Middle frontal gyrus (tissue), 1 donor: Measurements from ENCODE around the gene MREG.
"Not testable (repeated sequence)": the region's sequence is repeated elsewhere in the genome, so short reads cannot be mapped to it uniquely, and the experiment has no call there.

Source experiments
- DNase-seq: peaks from one replicate; pipeline ENCODE4 v3.0.0-alpha.2; 2015; ENCODE audit warnings: low spot score; ENCODE audit errors: extremely low spot score

The MREG gene

DNA sequence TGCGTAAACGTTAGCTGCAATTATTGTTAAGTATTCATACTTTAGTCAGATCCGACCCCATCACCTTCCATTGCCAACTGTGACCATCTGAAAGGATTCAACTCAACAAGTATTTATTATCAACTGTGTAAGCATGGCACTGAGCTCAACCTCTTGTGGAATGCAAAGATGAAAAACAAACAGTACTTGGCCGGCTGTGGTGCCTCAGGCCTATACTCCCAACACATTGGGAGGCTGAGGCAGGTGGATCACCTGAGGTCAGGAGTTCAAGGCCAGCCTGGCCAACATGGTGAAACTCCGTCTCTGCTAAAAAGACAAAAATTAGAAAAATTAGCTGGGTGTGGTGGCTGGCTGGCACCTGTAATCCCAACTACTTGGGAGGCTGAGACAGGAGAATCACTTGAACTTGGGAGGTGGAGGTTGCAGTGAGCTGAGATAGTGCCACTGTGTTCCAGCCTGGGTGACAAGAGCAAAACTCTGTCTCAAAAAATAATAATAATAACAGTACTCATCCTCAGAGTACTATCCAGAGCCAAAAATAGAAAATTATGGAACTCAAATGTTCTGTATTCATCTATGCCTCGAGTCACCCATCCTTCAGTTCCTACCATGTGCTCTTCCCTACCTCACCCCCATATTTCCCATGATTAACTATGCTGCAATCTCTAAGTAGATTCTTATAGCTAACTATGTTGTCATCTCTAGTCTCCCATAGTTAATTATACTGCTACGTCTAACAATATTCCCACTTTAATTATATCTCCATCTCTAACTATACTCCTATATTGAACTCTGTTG lies 8.6 kb upstream of the MREG start:
- DNase-seq = no peak

- no peak for DNase-seq
Observed at GRCh38 chr2:216018709-216019108, 5.4 kb upstream of the MREG start.

DNA sequence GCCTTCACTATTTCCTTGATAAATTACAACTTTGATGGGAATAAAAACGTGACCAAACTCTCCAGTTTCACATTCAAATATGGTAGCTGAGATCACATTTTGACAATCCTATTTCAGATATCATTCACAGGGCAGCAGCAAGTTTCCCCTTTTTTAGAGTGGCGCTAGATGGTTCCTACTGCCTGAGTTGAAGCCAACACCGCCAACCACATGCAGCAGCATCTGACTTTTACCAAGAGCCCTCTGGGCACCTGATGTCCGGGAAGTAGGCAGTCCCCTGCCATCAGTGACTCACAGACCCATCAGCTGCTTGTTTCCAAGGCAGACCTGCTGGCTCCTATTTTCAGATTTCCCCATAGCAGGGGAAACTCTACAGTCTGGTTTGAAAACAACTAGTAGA lies 4.0 kb upstream of the MREG start:
- DNase-seq = no peak

GRCh38 chr2:216016581-216016980 lies 3.2 kb upstream of the MREG start:
- DNase-seq = no peak

GRCh38 chr2:216015722-216016464 lies 2.5 kb upstream of the MREG start:
- no peak for DNase-seq

- no peak for DNase-seq
Observed at GRCh38 chr2:216014986-216015385, 1.6 kb upstream of the MREG start.

DNA sequence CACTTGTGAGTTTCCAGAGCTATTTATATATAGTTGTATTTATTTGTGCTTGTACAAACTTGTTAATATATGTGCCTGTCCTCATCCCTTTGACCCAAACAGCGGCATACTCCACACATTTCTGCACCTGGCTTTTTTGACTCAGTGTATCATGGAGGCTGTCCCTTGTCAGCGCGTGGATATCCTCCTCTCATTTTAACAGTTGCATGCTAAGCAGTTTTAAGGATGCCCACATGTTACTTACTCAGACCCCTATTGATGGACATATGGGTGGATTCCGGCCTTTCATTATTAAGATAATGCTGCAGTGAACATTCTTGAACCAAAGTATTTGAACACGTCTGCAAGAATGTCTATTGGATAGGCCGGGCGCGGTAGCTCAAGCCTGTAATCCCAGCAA lies 655 bp upstream of the MREG start:
- DNase-seq = no peak

DNA sequence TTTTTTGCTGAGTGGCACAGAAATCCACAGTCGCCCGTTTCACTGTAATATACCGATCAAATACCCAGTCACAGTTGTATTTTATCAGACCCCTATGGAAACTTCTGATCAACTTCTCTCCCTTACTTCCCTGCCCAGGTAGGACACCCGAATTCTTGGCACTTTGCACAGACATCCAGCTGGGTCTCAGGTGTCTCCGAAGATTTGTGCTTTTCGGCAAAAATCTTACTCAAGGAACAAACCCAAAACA lies 596 bp downstream of the MREG start:
- no peak for DNase-seq

GRCh38 chr2:216012133-216012829 lies 1.1 kb downstream of the MREG start:
- DNase-seq = no peak

GRCh38 chr2:216009215-216009614 lies 4.1 kb downstream of the MREG start:
- DNase-seq = not testable (repeated sequence)

DNA sequence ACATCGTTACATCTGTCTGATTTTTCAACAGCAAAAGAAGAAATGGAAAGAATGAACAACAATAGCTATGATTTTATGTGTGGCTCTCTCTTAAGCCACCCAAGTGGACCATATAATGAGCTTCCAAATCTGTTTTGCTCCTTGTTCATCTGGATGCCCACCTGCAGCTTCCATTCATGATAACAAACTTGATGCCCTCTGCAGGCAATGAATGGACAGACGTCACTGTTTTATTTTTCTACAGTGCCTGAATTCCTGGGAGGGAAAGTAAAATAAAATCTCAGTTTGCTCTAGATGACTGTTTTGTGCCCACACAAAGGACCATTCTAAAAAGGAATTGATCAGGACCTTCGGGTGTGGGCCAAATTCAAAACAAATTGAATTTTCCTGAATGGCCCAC lies 5.0 kb downstream of the MREG start:
- no peak for DNase-seq

- DNase-seq = no peak
Observed at GRCh38 chr2:216006164-216006663, 7.1 kb downstream of the MREG start.

DNA sequence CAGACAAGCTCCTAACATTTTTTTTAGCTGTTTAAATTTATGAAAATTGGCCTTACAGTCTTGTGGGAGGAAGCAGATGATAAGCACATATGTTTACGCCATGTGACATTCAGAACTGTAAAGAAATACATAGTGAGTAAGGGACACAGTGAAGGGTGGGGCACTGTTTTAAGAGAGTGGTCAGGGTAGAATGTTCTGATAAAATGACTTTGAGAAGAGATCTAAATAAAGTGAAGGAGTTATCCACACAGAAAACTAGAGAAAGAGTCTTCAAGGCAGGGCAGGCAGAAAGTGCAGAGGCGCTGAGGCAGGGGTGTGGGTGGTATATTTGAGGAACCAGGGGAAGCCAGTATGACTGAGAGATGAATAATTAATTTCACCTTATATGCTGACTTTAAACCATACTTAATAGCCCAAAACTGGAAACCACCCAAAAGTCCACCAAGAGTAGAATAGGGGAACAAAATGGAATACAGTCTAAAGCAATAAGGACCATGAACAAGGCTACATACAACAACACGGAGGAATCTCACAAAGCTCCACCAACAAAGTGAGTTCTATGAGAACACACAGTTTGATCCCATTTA lies 8.6 kb downstream of the MREG start:
- no peak for DNase-seq

DNA sequence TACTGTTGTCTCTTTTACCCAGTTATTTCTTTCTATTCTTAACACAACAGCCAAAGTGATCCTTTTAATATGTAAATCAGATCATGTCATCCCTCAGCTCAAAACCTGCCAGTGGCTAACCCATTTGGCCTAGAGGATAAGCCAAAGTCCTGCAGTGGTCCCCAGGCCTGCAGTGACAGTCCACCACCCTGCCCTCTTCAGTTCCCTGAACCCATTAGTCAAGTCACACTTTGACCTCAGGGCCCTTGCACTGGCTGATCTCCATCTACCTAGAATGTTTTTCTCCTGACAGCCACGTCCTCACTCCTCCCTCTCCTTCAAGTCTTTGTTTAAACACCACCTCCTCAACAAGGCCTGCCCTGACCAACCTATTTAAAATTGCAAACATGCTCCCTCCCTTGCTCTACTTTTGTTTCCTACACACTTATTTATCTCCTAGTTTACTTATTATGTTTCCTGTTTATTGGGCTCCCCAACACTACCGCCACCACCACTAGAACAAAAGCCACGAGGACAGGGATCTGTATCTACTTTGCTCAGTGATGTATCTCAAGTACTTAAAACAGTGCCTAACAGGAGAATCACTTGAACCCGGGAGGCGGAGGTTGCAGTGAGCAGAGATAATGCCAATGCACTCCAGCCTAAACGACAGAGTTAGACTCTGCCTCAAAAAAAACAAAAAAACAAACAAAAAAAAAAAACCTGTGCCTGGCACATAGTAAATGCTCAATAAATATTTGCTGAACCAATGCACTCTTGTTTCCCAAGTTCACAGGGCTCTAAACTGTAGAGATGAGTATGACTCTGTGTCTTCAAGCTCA lies 9.3 kb downstream of the MREG start:
- DNase-seq = no peak

GRCh38 chr2:216002693-216003092 lies 10.7 kb downstream of the MREG start:
- no peak for DNase-seq

DNA sequence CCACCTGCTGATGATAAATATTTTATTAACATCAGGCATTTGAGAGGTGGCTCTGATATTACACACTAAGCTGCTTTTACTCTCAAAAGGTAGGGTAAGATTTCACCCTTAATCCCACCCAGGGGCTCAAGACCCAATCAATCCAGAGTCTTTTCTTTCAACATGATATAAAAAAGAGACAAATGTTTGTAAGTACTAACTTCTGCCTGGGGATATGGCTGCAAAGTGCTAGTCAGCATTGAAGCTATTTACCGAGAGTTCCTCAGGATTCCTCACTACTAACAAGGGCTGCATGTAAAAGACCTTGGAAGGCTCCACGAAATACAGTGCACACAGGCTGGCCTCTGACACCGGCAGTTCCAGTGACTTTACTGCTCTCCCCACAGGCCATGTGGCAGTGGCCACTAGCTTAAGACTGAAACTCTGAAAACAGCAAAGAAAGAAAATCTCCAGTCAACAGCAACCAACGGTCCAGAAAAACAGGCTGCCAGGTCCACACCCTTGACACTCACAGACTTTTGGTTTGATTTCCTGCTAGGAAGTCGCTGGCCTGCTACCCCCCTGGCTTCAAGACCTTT lies 11.2 kb downstream of the MREG start:
- no peak for DNase-seq

- DNase-seq = no peak
Observed at GRCh38 chr2:216001216-216002100, 11.9 kb downstream of the MREG start.

DNA sequence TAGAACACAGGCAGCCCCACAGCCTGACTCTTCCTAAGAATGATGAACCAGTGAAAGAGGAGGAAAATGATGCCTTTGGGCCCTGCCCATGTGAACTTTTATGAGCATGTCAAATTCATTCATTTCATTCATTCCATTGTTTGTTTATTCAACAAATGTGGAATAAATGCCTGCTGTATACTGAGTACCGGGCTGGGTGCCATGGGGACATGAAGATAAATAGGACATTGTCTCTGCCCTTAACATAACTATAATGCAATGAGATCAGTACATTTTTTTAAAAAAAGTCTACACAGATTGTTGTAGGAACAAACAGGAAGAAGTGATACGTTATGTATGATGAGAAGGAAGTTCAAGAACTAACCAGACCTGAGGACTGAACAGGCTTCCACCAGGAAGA lies 14.7 kb downstream of the MREG start:
- DNase-seq = no peak

DNA sequence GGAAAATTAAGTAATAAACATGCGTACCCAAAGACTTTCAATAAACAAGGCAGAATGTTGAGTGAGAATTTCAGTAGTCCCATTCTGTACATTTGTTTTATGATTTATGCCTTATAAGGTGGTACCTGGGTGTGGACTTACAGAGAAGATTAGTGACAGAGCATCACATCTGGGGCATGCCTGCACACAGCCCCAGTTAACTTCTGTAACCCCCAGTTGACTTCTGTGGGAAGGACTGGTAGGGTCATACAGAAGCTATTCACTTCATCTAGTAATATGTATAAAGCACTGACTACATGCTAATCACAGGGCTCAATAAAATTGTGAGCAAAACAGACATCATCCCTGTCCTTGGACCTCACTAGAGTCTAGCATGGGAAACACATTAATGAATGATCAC lies 16.1 kb downstream of the MREG start:
- DNase-seq = no peak

DNA sequence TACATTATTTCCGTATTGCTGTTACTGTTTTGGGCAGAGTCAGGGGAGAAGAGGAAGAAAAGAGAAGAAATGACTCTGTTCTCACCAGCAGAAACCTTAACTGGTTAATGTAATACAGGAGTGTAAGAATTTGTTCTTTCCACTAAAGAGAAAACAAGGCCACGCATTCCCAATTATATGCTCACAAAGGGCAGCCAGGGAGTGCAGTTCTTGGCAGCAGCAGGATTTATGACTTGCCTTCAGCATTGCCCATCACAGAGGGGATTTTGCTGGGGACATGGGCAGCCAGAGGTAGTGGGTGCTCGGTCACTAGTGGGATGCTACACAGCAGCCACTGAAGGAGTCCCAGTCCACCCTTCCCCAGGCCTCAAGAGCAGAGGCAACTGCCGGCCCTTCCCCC lies 18.4 kb downstream of the MREG start:
- DNase-seq = no peak
